NCI-H345 treated with DMSO at 0.1 percent for 48 hours (cell line): ENCODE results near the gene RARG.
"Not testable (repeated sequence)": the region's sequence is repeated elsewhere in the genome, so short reads cannot be mapped to it uniquely, and the experiment has no call there.

Experiments used
- DNase-seq: peaks from one replicate; lab custom pipeline; 2025; ENCODE audit not compliant: unreplicated experiment; lab: John Stamatoyannopoulos, UW

The RARG gene

DNA sequence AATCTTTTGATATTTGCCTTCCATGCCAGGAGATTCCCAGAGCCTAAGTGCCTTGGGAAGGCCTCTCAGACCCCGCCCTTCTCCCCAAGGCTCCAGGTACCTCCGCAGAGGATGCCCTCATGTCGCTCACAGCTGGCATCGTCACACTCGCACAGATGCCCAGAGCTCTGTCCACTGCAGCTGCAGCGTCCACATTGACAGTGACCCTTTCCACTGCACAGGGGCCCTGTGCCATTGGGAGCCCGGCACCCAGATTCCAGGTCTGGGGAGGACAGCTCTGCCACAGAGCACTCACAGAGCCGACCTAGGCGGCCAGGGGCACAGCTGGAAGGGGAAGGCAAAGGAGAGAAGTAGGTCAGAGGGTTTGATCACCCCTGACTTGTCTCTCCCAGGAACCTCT is 39.0 kb downstream of the RARG start:
- no peak for DNase-seq

DNA sequence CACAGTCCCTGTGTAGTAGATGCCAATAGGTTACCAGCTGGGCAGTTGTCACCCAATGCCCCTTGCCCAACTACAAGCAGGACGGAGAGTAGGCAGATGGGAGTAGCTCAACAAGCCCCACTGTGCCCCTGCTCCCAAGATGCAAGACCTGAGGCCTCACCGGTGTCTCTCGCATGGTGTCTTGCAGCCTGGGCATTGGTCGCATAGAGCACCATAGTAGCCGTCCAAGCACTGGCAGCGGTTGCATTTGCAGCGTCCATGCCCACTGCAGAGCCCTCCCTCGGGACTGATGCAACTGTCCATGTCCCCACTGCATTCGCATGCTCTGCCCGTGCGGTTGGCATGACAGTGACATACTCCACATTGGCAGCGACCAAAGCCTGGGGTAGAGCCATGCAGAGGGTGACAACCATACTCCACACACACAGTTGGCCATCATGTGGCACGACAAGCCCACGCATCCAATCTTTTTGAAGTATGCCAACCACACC is 39.4 kb downstream of the RARG start:
- no peak for DNase-seq

GRCh38 chr12:53191885-53192530 is 40.0 kb downstream of the RARG start:
- DNase-seq: no peak

DNA sequence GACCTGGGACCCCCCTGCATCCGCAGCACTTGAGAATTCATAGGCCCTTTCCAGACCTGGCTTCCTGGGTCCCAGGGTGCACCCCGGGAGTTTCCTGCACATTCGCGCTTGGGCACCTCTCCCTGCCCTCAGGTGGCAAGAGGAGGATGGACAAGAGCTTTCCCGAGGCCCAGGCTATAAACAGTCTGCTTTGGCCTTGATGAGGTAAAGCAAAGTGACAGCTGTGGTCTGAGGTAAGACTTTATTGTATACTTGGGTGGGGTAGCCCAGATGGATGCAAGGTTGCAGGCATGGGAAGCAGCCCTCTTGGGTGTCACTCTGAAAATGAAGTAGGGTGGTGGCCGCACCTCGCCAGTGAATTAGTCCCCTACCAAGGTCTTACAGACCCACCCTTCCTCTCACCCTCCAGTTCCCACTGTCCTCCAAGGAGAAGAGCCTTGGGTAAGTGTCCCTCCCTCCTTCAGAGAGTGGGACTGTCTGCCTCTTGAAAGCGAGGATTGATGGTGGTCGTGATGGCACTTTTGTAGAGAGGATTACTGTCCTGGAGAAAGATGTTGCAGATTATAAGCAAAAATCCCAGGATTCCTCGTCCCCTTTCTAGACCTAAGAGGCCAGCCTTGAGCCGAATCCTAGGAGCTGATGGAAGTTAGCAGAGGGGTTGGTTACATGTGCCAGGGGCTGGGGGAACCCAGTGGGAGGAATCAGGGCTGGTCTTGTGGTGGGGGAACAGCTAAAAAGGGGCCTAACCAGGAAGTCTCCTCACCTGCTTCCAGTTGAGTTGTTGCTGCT is 40.7 kb downstream of the RARG start:
- no peak for DNase-seq

DNA sequence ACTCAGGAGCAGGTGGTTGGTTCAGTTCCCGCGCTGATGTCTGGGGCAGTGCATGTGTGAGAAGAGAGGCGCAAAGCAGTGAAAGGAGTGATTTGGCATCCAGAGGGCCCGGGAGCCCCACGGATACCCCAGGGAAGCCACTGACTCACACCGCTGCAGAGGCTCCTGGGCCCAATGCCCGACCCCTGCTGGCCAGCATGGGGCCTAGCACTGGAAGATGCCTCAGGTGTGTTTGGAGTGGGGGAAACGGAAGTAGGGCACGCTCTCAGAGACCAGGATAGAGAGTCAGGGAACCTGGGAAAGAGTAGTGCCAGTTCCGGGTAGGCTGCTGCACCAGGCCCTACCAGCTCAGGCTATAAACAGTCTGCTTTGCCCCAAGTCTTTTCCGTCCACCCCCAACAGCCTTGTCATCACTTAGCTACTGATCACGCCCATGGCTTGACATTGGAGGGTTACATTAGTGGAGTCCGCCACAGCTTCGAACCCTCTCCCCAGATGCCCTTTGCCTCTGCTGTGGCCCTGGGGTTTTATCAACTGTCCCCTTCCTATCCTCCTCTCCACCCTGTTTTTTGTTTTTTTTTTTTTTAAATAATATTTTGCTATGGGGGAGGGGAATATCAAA is 41.8 kb downstream of the RARG start:
- DNase-seq: no peak

DNA sequence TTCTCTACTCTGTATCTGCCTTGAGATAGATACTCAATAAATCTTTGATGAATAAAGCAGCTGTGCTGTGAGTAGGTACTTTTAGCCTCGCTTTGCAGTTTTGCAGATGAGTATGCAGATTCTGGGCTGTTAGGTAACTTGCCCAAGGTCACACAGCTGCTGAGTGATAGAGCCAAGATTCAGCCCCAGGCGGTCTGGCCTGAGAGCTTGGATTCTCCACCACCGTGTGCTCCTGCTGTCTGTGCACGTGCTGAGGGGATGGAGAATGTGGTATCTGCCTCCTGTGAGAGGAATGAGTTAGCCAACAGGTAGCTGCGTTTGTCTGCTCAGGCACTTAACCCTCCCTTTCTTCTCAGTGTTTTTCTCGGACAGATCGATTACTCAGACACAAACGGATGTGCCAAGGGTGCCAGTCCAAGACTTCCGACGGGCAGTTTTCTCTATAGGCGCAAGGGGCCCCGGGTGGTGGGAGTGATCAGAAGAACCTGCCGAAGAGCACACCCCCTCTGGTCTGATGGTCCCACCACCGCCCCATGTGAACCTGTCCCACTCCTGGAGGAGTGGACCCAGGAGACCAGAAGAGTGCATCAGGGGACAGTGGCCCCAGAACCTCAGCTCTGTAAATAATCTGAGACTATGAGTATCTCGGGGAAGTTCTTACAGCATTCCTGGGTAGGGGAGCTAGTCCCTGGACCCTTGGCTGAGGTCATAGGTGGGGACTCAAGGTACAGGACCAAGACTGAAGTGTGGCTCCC is 44.7 kb downstream of the RARG start:
- no peak for DNase-seq

- DNase-seq: no peak
These were observed 45.3 kb downstream of the RARG start for GRCh38 chr12:53186745-53187144.

GRCh38 chr12:53185582-53186153 is 46.3 kb downstream of the RARG start:
- no peak for DNase-seq

- no peak for DNase-seq
These were observed 47.2 kb downstream of the RARG start for GRCh38 chr12:53184828-53185227.

DNA sequence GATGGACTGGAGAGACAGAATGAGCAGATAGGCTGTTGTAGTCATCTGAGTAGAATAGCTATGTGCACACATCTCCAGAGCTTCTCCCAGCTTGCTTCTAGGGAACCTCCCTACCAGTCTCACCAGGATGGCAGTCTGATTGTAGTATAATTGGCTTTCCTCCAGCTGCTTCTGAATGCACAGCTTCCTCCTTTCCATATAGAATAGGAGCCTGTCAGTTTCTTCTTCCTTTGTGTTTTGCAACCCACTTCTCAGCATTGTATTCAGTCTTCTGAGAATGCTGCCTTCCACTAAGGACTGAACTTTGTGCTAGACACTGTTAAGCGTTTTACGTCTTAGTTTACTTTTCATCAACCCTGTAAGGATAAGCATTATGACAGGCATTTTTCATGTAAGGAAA is 49.1 kb downstream of the RARG start:
- peak; percentile 6 for DNase-seq

GRCh38 chr12:53181935-53182334 is 50.1 kb downstream of the RARG start:
- no peak for DNase-seq

DNA sequence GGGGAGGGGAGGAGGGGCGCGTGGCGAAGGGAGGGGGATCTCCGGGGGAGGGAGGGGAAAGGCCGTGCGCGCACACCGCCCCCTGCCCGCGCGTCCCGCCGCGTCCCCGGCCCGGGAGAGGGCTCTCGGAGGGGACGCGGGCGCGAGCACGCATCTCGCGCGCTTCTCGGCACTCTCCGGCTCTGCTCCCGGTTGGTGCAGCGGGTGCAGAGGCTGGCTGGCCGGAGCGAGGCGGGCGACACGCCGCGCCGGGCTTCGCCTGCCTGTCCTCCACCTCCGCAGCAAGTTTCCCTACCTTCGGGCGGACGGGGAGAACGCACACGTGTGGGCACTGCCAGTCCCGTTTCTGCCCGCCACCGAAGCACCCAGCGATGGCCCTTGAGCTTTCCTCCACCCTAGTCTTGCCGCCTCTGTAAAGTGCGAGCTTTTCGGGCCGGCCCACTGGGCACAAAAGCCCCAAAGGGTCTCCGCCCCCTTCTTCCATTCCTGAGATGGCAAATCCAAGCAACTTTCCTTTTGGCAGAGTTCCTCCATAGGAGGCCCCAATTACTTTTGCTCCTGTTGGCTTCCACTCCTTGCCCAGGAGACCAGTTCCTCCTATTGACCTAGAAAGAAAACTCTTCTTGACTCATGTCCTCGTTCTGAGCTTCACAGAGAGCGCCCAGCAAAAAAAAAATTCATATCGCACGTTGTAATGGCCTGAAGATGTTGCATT is 50.9 kb downstream of the RARG start:
- DNase-seq: peak; percentile 57

GRCh38 chr12:53180220-53180930 is 51.6 kb downstream of the RARG start, which contains the start of the genes CSAD and ZNF740:
Gene CSAD, minus strand, starts transcription at chr12:53180925. Its CDS starts 7,455 bp downstream, at chr12:53173470.
Gene ZNF740, plus strand, starts transcription at chr12:53180722. Its CDS starts 1,262 bp downstream, at chr12:53181984.
- peak; percentile 91 for DNase-seq

GRCh38 chr12:53179687-53180219 is 52.3 kb downstream of the RARG start:
- no peak for DNase-seq

DNA sequence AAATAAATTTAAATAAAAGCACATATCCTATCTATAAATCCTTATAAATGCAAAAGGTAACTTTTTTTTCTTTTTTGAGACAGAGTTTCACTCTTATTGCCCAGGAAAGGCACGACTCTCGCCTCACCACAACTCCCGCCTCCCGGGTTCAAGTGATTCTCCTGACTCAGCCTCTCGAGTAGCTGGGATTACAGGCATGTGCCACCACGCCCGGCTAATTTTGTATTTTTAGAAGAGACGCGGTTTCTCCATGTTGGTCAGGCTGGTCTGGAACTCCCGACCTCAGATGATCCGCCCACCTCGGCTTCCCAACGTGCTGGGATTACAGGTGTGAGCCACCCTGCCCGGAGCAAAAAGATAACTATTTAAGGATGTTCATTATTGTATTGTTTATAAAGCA is 53.2 kb downstream of the RARG start:
- DNase-seq: not testable (repeated sequence)

DNA sequence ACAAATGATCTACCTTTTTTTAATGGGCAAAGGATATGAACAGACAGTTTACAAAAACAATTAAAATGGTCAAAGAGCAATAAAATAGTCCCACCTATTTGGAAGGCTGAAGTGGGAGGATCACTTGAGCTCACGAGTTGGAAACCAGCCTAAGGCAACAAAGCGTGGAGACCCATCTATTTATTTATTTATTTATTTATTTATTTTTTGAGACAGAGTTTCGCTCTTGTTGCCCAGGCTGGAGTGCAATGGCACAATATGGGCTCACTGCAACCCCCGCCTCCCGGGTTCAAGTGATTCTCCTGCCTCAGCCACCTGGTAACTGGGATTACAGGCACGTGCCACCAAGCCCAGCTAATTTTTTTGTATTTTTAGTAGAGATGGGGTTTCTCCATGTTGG is 54.6 kb downstream of the RARG start:
- DNase-seq: not testable (repeated sequence)

GRCh38 chr12:53176750-53177149 is 55.3 kb downstream of the RARG start:
- DNase-seq: no peak

DNA sequence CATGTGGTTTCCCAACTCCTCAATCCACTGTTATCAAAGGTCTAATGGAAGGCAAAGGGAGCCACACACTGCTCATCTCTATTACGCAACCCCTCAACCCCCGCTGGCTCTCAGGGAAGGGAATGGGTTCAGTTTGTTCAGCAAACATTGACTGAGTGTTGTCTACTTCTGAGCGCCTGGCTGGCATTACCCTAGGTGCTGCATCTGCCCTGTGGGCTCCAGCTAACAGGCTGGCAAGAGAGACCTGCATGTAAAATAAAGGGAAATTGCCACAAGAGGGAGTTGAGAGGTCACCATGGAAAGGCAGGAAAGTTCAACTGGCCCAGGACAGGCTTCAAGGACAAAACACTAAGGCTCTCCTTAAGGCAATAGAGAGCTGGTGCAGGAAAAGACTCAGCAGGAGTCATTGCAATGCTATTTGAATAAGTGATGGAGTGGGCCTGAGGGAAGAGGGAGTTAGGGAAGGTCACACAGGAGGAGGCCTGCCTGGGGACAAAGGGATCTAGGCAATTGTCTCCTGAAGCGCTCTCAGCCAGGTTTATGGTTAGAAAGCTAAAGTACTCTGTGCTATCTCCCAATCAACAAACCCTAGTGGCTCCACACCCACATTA is 57.0 kb downstream of the RARG start:
- peak; percentile 95 for DNase-seq
